Stimulated activated CD8-positive, alpha-beta memory T cell treated with anti-CD3 and anti-CD28 coated beads, Interleukin-15, amount 100 ng/mL, for 48 hours (primary cell): ENCODE results near the gene GRB2.
"Not testable (repeated sequence)": the region's sequence is repeated elsewhere in the genome, so short reads cannot be mapped to it uniquely, and the experiment has no call there.

ENCODE experiments used
- DNase-seq, 2 donors: peaks; one replicate each; pipeline ENCODE4 v3.0.0-alpha.2; 2020; ENCODE audit warnings: low read depth in 2 of 2

Gene GRB2

DNA sequence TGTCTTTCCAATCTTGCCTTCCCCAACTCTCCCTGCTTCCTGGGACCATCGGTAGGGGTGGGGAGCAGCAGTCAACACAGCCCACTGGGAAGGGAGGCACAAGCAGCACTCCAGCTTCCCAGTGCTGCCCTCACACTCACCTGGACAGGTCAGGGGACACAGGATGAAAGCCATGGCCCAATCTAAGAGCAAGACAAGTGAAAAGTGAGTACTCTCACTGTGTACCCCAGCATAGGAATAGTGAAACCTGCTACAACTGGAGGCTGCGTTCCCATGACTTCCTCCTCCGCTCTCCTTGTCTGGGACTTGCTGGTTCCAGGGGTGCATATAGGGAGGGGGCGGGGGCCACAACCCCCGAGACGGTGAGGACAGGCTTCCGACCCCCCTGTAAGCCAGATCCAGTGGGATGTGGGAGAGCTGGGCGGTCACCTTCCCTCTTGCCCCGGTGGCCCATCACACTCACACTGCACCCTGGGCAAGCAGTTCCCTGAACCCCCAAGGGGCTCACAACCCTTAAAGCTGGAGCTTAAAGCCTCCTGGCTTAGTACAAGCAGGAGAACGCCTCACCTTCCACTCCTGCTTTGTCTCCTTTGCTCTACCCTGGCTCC, 86.8 kb downstream of the GRB2 start:
- no peak for DNase-seq

DNA sequence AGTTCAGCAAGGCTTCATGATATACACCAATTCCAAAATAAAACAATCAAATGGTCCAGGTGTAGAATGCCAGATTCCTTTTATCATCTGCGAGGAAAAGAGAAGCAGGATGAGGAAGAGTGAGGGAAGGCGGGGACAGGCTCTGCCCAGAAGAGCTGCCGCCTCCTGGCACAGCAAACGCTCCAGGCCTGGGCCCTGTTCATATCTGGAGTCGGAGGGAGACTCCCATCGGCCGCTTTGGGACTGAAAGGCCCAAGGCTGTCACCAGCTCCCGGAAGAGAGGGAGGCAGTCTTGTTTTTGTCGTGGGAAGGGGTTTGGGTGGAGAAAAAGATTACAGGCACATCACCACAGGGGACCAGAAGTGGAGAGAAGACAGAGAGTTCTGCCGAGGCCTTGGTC, 87.3 kb downstream of the GRB2 start:
- DNase-seq: no peak

DNA sequence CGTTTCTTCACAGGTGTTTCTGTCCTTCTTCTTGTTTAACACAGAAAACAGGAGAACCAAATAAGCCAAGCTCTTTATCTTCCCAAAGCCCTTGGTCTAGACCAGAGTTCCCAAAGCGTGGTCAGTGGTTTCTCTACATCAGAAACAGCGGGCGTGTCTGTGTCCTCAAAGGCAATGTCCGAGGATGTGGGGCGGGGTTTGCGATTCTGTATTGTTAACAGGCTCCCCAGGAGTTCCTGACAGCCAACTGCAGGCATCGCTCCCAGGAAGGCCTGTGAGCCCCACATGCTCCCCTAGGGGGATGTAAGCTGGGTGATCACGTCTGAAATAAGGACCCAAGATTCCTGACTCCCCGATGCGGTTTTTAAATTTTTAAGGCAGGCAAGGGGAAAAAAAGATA, 87.8 kb downstream of the GRB2 start:
- DNase-seq: no peak

DNA sequence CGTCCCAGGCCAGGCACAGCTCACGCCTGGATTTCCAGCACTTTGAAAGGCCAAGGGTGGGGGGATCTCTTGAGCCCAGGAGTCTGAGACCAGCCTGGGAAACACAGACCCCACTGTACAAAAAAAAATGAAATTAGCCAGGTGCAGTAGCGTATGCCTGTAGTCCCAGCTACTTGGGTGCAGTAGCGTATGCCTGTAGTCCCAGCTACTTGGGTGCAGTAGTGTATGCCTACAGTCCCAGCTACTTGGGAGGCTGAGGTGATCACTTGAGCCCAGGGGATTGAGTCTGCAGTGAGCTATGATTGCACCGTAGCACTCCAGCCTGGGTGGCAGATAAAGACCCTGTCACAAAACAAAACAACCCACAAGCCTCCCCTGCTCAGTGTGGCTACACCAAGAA, 89.2 kb downstream of the GRB2 start:
- no peak for DNase-seq

DNA sequence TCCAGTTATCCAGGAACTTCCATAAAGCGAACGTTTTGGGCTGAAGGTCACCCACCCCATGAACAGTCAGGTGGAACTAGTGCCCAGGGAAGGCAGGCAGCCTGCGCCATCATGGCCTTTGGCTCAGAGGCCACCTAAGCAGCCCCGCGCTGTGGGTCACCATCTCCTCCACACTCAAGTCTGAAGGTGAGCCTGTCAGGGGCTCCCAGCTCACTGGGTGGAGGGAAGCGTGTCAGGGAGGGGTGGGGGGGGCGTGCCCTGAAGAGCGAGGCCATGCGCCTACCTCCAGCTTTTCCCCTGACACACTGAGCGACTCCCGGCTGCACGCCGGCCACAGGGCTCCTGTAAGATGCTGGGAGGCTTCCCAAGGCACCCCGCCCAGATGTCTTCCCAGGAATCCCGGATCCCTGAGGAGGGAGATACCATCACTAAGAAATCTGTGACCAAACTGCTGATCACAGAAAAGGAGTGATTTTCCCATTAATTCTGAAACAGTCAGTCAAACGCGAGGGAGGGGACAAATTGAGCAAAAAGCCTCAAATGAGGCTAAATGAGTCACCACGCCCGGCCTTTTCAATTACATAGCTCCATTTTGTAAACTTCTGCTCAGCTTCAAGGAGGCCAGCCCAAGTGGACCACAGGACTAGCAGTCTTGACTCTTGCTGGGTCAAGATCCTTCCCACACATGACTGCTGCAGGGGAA, 89.8 kb downstream of the GRB2 start:
- peak in 1 of 2 donors; percentile 15 for DNase-seq

DNA sequence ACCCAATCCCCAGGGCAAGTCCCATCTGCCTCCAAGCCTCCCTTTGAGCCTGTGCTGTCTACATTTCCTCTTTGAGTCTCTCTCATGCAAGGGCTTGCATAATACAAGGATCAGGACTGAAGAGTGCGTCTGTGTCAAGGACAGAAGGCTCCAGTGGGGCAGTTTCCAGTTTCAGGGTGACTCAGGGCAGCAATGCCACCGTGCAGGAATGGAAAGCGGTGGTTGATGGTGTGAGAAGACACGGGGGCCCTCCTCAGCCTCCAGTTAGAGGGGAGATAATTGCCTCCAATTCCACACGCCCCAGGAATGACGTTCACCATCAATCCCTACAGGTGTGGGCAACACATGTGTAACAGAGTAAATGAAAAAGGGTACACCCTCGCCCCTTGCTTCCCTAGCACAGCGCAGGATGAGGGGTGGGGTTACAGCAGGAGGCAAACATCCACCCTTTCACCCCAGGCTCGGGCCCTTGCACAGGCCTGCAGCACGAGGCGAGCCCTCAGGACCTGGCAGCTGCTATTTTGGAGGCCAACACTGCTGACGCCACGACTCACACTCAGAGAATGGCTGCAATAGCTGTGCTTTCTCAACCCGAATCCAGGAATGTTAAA, 91.4 kb downstream of the GRB2 start:
- DNase-seq: no peak

DNA sequence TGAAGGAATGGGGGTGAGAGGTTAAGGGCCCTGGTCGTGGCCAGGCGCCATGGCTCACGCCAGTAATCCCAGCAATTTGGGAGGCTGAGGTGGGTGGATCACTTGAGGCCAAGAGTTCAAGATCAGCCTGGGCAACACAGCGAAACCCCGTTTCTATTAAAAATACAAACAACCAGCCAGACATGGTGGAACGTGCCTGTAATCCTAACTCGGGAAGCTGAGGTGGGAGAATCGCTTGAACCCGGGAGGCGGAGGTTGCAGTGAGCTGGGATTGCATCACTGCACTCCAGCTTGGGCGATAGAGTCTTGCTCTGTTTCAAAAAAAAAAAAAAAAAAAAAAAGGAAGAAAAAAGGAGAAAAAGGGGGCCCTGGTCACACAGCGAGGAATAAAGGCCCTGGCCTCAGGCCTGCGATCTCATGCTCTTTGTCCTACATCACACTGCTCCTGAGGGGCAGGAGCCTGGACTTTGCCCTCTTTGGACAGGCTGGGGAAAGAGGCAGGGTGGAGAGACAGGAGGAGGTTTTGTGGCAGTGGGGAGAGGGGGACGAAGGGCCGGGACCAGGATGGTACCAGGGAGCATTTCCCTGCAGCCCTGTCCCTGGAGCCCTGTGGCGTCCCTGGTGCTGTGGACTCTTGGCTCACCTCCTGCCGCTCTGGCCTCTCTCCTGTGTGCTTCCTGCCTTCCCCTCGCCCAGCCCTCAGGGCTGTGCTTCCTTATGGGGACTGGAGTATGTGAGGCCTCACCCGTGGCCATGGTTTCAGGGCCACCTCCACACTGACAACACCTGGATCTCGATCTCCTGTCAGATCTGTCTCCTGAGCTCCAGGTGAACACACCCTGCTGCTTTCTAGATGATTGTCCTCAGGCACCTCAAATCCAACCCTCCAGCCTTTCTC, 96.5 kb downstream of the GRB2 start:
- no peak for DNase-seq

DNA sequence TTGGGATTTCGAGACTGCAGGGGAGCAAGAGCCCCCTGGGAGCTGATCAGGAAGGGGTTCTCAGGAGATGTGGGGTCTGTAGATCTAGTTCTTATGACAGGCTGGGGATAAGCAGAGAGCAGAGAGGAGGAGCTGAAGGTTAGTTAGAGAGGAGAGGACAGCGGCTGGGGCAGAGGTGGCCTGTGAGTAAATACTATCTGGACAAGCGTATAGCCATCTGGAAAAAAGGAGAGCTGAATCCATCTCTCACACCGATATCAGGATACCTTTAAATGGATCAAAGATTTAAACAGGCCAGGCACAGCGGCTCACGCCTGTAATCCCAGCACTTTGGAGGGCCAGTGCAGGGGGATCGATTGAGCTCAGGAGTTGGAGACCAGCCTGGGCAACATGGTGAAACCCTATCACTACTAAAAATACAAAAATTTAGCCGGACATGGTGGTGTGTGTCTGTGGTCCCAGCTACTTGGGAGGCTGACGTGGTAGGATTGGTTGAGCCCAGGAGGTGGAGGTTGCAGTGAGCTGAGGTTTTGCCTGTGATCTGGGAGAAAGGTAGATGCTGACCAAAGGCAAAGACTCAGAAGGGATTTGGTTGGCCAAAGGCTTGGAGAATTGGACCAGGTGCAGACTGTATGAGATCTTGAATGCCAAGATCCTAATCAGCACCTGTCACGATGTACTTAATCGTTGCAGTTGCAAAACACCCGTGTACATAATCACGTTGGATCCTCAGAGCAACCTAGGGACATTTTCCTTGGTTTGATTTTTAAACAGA, 97.3 kb downstream of the GRB2 start:
- DNase-seq: no peak

DNA sequence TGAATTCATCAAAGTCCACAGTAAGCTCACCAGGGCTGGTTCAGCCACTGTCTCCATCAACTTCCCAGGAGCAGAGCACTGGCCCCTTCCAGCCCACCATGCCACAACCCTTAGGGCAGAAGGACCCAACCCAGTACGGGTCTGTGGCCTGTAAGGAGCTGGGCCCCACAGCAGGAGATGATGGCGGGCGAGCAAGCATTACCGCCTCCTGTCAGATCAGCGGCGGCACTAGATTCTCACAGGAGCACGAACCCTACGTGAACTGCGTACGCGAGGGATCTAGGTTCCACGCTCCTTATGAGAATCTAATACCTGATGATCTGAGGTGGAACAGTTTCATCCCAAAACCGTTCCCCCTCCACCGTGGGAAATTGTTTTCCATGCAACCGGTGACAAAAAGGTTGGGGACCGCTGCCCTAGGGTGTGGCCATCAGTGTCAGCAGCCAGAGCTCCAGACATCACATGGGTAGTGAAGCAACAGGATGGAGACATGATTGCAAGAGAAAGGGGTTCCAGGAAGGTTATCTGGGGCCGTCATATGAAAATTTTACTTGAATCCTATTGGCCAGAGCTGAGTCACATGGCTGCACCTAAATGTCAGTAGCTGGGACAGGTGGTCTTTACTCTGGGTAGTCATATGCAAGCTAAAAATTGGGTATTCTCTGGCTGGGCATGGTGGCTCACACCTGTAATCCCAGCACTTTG, 103.8 kb downstream of the GRB2 start:
- no peak for DNase-seq

DNA sequence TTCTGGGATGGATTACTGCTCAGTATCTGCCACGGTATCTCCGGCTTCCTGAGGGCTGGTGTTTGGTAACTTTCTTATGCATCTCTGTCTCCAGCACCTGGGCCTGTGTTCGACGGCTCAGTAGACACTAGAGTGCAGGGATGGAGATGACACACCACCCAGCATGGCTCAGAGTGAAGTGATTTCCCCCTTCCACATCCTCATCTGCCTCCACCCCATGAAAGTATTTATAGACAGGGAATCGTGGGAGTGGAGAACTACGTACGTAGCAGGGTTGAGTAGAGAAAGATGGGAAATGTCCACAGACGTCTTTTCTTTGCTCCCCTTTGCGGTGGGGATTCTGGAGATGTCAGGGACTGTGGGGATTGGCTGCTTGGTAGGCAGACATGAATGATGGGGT, 104.4 kb downstream of the GRB2 start:
- DNase-seq: no peak

DNA sequence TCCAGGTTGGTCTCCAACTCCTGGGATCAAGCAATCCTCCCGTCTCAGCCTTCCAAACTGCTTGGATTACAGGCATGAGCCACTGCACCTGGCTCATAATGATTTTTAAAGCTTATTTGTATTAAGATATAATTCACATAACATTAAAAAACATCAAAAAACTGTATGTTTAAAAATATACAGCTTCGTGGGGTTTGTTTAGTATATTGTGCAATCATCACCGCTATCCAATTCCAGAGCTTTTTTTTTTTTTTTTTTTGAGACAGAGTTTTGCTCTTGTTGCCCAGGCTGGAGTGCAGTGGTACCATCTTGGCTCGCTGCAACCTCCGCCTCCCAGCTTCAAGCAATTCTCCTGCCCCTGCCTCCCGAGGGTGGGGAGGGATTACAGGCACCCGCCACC, 105.2 kb downstream of the GRB2 start:
- DNase-seq: no peak

DNA sequence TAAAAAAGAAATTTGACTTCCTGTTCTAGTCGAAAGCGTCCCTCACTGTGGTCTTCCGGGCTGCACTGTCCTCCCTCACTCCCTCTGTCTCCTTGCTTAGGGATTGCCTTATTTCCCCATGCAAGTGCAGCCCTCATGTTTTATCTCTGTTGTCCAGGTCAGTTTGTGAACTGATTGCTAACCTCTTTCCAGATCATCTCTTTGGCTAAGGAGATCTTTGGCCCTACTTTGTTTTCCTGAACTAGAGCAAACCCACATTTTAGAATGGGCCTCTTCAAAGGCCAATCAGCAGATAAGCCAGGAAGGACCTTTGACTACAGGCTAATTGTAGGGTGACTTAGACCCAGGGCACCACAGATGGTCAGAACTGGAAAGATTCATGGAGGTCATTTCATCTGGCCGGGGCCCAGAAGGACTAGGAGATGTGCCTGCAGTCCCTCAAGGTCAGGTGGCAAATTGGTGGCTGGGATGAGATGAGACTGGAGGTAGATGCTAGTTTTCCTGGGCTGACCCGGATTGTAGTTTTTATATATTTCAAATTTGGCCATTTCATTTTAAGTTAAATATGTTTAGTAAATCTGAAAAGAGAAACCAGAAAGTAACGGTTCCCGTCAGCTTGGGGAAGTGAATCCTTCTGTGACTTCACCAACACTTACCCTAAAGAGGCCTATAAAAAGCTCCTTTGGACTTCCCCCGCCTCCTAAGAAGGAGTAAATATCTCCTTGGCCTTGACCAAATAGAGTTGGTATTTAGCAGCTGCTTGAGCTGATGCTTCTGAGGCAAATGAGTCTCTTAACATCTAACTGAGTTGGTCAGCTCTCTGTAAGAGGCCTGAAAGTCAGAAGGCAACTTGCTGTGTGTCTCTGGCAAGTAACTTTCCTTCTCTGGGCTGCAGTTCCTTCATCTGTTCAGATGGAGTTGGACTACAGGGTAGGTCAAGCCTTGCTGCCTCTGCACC, 110.0 kb downstream of the GRB2 start:
- no peak for DNase-seq

DNA sequence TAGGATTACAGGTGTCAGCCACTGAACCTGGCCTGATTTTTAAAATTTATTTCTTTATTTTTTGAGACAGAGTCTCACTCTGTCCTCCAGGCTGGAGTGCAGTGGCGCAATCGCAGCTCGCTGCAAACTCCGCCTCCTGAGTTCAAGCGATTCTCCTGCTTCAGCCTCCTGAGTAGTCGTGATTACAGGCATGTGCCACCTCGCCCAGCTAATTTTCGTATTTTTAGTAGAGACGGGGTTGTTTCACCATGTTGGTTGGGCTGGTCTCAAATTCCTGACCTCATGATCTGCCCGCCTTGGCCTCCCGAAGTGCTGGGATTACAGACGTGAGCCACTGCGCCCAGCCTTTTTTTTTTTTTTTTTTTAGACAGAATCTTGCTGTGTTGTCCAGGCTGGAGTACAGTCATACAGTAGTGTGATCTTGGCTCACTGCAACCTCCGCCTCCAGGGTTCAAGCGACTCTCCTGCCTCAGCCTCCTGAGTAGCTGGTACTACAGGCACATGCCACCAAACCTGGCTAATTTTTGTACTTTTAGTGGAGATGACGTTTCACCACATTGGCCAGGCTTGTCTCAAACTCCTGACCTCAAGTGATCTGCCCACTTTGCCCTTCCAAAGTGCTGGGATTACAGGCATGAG, 112.5 kb downstream of the GRB2 start:
- not testable (repeated sequence) for DNase-seq

DNA sequence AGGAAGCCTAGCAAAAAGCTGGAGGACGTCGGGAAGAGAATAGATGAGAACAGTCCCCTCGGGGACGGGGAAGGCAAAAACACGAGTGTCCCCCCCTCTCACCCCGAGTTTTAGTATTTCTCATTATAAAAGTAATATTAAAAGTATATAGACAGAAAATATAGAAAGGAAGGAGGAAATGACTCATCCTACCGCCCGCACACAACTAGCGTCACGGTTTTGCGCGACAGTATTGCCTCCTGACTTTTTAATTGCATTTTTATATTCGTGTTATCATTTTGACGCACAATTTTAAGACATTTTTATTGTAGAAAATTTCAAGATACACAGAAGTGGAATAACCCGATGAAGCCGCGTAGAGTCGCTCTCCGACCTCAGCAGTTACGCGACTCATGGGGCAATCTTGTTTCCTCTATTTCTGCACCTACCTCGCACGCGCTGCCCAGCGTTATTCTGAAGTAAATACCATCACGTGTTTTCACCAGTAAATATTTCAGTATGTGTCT, 115.6 kb downstream of the GRB2 start:
- DNase-seq: peak; percentile 41 to 49

DNA sequence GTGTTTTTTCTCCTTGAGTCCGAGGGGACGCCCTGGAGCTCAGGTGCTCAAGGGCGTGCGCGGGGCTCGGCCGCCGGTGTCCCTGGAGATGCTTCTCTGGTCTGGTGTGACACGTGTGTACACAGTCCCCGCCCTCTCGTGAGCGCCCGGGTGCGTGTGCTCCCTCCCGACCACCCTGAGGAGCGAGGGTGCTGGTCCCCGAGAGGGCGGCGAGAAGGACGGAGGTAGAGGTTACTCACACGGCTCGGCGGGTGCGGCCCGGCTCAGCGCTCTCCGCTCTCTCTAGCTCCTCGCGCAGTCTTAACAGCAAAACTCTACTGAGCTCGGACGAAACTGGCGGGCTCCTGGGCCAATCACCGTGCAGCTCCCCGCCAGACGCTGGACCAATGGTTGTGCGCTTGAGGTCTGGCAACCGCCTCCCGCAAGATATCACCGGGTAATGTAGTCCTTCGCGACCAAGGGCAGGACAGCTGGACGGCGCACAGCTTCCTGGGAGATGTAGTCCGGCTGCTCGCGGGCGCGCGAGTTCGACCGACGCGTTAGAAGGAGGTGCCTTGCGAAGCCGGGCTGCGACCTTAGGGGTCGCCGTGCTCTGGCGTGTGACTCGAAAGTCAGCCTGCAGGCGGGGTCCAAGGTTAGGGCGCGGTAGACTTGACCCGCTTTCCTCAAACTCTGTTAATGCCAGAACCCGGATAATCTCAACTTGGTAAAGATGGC, 116.2 kb downstream of the GRB2 start, which contains the start of gene SLC25A19:
TSS of gene SLC25A19 (minus strand) at position 319 of the 717 bp plus-strand sequence. CDS start 2,669 bp downstream, outside the sequence.
- peak; percentile 96 to 97 for DNase-seq

DNA sequence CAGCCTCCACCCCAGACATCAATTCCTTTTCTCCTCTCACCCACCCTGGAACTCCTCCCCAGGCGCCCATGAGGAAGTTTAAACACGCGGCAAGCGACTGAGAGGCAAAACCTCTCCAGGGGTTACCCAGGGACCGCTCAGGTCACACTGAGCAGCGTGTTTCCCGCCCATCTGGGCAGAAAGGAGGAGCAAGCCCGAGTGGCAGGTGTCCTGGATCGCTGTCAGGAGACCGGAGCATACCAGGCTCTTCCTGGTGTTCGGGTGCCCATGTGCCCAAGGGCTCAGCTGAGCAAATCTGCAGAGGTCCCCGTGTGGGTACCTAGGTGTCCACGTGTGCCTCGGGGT, 116.7 kb downstream of the GRB2 start:
- DNase-seq: peak in 1 of 2 donors; percentile 41

DNA sequence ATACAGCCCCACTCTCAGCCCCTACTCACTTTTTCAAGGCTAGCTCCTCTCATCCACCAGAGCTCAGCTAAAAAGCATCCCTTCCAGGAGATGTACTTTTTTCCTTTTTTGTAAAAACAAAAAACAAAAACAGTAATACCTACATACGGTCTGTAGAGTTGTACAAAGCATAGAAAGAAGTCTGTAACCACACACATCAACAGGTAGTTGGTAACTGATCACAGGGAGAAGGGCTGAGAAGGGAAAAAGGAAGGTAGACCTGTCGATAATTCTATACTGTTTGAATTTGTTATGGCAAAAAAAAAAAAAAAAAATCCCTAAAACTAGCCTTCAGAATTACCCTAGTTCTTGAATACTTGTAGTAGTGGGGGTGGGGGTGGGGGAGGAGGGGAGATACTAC, 117.1 kb downstream of the GRB2 start:
- no peak for DNase-seq

DNA sequence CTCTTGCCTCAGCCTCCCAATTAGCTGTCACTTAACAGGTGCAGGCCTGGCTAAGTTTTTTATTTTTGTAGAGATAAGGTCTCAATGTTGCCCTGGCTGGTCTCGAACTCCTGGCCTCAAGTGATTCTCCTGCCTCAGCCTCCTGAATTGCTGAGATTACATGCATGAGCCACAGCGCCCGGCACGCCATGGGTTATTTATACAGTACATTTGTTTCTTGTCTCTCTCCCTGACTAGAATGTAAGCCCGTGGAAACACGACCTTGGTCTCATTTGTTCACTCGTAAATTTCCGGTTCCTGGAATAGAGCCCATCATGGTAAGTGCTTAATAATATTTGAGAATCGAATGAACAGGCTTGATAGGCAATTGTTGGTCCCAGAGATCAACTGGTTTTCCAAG, 118.3 kb downstream of the GRB2 start:
- DNase-seq: no peak
